GM19193 (cell line): ENCODE results near the gene WDR36.

Source experiments
- POLR2A ChIP-seq: IDR thresholded peaks from 4 replicates; pipeline ENCODE4 v1.6.1; 2011; ENCODE audit not compliant: insufficient read depth, insufficient read length; ENCODE audit errors: extremely low read depth

WDR36 gene

DNA sequence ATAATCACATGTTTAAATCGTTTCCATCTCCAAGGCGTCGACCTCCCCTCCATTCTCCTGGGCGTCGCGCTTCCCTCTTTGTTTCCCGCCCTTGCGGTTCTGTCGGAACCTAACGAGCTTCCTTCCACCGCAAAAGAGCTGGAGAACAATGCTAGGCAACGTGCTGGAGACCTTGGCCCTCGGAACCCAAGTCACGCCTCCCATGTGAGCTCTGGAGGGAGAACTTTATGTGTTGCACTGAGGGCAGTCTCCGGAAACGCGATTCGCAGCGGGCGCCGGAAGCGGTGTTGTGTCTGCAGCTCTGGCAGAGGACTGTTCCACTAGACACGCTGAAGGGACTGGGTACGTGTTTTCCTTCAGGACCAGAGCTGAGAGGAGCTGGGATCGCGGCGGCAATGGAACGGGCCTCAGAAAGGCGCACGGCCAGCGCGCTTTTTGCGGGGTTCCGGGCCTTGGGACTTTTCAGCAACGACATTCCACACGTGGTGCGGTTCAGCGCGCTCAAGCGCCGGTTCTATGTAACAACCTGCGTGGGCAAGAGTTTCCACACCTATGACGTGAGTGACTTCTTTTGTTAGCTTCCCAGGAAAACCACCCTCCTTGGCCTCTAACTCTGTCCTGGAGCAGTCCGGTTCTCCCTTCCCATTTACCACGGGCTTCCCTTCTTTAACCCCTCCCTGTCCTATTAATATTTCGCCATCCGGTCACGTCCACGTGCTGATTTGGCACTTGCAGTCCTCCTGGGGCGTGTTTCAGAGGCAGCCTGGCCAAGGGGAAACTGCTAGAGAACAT lies at the start of gene WDR36:
Gene WDR36 (plus strand): TSS at position 287 of the 792 bp plus-strand sequence. CDS start 109 bp downstream, at position 396.
- TF ChIP-seq POLR2A: peak; percentile 86

DNA sequence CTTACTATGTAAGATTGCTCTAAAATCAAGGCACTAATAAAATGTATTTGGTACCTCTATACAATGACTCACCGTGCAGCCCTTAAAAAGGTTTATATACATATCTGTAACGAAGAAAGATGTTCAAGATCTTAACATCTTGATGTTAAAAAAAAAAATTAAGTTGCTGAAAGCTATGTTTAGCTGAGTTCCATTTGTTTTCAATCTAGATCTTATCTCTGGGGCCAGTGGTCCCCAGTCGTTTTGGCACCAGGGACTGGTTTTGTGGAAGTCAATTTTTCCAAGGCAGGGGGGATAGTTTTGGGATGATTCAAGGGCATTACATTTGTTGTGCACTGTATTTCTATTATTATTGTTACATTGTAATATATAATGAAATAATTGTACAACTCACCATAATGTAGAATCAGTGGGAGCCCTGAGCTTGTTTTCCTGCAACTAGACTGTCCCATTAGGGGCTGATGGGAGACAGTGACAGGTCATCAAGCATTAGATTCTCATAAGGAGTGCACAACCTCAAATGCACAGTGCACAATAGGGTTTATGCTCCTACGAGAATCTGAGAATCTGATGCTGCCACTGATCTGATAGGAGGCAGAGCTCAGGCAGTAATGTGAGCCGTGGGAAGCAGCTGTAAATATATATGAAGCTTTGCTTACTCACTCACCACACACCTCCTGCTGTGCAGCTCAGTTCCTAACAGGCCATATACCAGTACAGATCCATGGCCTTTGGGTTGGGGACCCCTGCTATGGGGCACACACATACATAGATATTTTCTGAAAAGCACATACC lies 48.2 kb upstream of the WDR36 start:
- no peak for TF ChIP-seq POLR2A

DNA sequence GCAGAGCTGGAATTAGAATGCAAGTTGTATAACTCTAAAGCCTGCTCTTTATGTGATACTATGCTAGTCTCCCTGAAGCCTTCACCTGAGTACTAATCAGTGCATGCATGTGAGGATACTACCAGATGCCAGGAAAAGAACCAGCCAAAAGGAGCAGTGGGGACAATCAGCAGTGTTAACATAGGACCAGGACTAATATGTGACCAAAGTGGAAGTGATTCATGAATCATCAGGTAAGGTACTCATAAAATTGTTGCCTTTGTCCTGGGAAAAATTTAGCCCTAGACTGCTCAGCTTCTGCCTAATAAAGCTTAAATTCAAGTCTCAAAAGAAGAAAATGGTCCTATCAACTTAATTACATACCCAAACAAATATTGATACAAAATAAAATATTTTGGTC lies 34.1 kb upstream of the WDR36 start:
- TF ChIP-seq POLR2A: no peak

DNA sequence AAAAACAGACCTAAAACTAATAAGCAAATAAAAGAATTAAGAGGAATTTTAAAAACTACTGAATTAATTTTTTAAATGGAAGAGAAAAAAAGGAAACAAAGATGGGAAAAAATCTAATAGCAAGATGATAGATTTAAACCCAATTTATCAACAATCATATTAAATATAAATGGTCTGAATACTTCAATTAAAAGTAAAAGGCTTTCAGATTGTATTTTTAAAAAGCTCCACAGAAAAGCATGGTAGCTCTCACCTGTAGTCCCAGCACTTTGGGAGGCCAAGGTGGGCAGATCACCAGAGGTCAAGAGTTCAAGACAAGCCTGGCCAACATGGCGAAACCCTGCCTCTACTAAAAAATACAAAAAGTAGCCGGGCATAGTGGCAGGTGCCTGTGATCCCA lies 32.0 kb upstream of the WDR36 start:
- TF ChIP-seq POLR2A: no peak

DNA sequence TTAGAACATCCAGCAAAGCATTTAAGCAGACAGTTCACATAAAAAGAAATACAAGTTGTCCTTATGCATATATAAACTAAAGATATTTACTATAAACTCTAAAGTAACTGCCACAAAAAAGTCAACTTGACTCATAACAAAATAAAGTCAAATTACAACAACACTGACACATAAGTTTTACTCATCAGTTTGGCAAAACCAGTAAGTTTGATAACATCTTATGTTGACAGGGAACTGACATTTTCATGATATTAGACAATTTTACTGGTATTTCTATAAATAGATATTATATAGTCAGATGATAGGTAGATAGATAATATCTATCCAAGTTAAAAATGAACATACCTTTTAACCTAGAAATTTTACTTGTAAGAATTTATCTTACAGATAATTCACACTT lies 30.5 kb upstream of the WDR36 start:
- TF ChIP-seq POLR2A: no peak

DNA sequence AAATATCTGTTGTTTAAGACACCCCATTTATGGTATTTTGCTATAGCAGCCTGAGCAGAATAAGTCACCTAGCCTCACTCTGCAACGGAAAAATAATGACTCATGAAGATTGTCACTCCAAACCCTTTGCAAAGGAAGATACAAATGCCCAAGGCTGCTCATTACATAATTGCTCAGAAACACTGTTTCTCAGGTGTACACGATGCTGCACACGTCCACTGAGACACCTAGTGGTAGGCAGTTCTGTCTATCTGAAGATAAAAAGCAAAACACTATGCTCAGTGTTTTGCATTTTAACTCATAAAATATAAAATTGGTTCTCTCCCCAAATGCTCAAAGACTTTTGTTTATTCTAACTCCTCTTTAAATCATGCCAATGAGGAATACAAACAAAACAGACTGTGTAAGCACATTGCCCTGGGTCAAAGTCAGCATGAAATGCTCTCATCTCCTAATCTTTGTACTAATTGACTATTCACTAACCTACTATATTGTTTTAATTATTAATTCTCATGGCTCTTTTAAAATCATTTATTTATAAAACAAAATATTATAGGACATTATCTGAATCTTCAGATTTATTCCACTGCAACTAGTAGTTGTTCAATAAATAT lies 28.3 kb upstream of the WDR36 start:
- TF ChIP-seq POLR2A: no peak

DNA sequence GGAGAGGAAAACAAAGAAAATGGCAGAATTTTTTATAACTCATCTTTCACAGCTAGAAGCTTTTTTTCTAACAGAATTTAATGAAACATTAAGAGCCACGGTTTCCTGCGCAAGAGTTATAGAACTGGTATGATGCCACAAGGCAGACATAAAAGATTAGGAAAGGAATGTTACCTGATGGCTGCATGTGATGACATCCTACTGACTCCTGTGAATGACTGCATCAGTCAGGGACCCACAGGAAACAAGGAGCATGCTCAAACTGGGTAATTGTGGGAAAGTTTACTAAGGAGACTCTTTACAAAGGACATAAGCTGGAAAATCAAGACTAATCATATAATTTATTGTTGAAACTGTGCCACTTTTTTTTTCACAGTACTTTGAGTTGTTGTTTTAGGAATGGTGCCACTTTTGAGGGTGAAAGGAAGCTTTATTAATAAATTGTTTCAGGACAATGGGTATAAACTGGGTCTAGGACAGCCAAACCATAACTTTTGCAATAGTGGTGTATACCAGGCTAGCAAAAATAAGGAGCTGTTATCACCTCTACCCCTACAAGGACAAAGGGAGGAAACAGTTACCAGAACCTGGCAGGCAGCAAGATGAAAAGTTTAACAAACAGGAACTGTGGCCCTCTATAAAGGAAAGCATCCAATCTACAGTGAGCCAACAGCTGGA lies 25.7 kb upstream of the WDR36 start:
- TF ChIP-seq POLR2A: no peak

DNA sequence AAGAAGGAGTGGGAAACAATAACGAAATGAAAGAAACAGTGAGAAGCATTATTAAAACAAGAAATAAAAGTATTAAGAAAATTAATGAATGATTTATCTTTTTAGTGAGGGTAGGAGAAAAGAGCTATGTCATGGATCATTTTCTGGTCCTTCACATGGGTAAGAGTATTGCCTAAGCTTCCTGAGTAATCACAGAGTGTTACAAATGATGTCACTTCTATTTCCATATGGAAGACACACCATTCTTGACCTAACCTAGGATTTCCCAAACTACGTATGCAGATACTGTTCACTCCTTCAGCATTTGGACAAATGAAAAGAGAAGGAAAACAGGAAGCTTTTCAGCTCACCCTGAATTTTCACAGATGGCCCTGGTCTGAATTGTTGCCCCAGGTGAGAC lies 23.9 kb upstream of the WDR36 start:
- no peak for TF ChIP-seq POLR2A

DNA sequence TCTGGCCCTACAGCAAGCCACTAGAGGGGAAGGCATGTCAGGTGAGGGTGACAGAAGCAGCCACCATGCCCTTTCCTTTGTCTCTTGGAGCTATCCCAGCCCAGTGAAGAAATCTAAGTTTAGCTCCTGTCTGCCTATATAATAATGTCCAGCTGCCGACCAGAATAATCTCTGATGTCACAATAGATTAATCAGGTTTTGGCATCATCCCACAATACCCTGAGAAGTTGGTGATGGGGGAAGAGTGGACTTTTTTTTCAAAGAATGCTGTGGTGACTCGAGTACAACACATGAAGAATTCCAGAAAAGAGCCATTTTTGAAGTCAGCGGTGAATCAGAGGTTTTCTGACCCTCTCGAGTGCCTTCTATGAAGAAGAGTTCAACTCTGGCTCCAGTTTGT lies 22.3 kb upstream of the WDR36 start:
- no peak for TF ChIP-seq POLR2A

DNA sequence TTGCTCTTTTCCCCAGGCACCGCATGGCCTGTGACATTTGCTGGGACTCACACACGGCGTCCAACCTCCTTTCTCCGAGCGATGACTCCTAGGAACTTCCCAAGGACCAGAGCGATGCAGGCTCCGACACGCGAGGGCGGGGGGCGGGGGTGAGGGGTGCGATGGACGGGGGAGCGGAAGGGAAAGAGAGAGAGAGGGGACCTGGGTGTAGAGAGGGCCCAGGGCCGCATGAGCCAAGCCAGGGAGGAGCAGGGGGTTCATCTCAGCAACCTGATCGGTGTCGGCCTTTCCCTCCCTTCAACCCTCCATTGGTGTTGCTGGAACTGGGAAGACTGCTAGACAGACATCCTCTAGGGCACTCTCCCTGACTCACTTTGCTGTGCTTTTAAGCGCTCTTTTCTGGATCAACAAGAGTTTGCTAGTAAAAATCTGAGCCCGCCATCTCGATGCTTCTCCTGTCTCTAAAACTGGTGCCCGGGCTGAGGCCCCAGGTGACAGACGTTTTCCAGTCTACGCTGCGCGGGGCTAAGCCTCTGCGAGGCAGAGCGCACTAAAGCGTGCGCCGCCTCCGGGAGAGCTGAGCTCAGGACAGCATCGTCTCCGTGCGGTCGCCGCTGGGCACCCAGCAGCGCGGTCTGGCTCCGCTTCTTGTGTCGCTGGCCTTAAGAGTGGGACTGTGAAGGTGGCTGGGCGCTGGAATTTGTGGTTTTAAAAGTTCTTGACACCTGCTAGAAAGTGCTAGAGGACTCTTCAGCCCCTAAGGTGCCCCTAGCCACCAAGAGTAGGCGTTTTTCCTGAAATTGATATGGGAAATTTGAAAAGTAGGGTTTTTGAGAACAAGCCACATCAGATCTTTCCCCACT lies 21.6 kb upstream of the WDR36 start:
- no peak for TF ChIP-seq POLR2A

DNA sequence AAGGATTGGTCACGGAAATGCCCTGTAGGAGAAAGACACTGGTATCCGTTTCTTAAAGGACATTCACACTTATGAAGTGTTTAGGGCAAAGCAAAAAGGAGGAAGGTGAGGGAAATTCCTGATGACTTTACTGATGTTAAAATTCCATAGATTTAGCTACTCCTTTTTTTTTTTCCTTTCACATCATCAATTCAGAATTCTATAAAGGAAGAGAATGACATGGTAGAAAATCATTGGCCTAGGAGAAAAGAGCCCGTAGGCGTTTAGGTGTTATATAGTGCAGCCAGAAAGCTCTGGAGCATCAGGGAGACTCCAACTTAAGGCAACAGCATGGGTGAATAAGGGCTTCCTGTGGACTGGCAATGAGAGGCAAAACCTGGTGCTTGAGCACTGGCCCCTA lies 20.7 kb upstream of the WDR36 start, which contains the start of gene TSLP:
Gene TSLP (plus strand): TSS at position 301 of the 400 bp plus-strand sequence. CDS start 178 bp downstream, outside the sequence.
- TF ChIP-seq POLR2A: no peak

DNA sequence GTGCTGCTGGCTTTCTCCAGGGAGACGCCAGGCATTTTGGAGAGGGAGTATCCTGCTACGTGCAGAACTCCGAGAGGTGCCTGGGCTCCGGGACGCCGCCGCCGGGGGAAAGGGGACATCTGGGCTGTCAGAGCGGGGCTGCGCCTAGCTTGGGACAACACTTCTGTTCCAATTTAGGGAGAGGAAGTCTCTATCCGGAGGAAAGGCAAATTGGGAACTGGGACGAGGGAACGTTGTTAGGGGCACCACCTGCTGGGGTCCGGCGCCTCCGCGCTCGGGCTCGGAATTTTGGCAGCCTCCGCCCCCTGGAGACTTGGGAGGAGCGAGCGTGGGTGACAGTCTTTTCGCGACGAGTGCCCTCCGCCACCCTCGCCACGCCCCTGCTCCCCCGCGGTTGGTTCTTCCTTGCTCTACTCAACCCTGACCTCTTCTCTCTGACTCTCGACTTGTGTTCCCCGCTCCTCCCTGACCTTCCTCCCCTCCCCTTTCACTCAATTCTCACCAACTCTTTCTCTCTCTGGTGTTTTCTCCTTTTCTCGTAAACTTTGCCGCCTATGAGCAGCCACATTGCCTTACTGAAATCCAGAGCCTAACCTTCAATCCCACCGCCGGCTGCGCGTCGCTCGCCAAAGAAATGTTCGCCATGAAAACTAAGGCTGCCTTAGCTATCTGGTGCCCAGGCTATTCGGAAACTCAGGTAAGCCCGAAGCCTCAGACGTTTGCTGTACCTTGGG lies 19.0 kb upstream of the WDR36 start:
- TF ChIP-seq POLR2A: no peak

DNA sequence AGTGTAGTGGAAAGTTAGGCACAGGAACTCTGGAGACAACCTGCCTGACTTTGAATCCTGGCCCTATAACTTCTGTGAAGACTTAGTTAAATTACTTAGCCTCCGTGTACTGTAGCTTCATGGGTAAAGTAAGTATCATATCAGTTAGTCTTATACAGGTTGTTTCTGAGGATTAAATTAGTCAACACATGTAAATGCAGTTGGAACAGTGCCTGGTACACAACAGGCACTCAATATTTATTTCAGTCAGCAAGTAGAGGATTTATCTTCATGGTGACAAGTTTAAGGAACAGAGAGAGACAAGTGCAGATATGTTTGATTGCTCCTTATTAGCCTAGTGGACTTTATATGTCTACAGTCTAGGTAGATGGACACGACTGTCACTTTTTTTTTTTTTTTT lies 17.9 kb upstream of the WDR36 start:
- TF ChIP-seq POLR2A: no peak
